Endodermal cell (in vitro differentiated cells): ENCODE data around the gene CYSLTR1. TPM values are rescaled to one million over a fixed set of nuclear protein-coding genes. Genes with fewer than 3 reads are reported as not detected.

Source experiments
- DNase-seq: peaks from one replicate; pipeline ENCODE4 v3.0.0-alpha.2; 2017
- H3K27ac ChIP-seq: 2 replicates; pipeline ENCODE4 v1.5.1; 2013; ENCODE audit warnings: mild to moderate bottlenecking, low read depth, low read length, moderate library complexity
- H3K27me3 ChIP-seq: 2 replicates; pipeline ENCODE4 v1.6.1; 2013; ENCODE audit warnings: mild to moderate bottlenecking, low read length, moderate library complexity; ENCODE audit not compliant: insufficient read depth, control insufficient read depth, poor library complexity, severe bottlenecking
- H3K36me3 ChIP-seq: 2 replicates; pipeline ENCODE4 v1.7.0; 2013; ENCODE audit warnings: mild to moderate bottlenecking, low read length, moderate library complexity; ENCODE audit not compliant: control insufficient read depth, insufficient read depth
- H3K4me1 ChIP-seq: one replicate; pipeline ENCODE4 v1.7.0; 2013; ENCODE audit warnings: low read length; ENCODE audit not compliant: control insufficient read depth, insufficient read depth
- H3K4me3 ChIP-seq: 2 replicates; pipeline ENCODE4 v1.5.1; 2013; ENCODE audit warnings: mild to moderate bottlenecking, low read length, moderate library complexity
- H3K9ac ChIP-seq: 2 replicates; pipeline ENCODE4 v1.6.1; 2013; ENCODE audit warnings: mild to moderate bottlenecking, low read length, moderate library complexity; ENCODE audit not compliant: poor library complexity, severe bottlenecking; ENCODE audit errors: extremely low read depth
- H3K9me3 ChIP-seq: 2 replicates; pipeline ENCODE4 v1.6.1; 2013; ENCODE audit warnings: mild to moderate bottlenecking, low read length, moderate library complexity; ENCODE audit not compliant: control insufficient read depth
- H3K27ac Mint-ChIP-seq: 2 replicates; pipeline ENCODE4 v1.8.0; 2020; ENCODE audit warnings: mixed read lengths
- H3K27me3 Mint-ChIP-seq: 2 replicates; pipeline ENCODE4 v1.8.0; 2021; ENCODE audit warnings: mild to moderate bottlenecking, mixed read lengths; ENCODE audit not compliant: insufficient read depth
- H3K36me3 Mint-ChIP-seq: 2 replicates; pipeline ENCODE4 v1.8.0; 2020; ENCODE audit warnings: low read depth, mixed read lengths
- H3K4me1 Mint-ChIP-seq: 2 replicates; pipeline ENCODE4 v1.8.0; 2020; ENCODE audit warnings: mixed read lengths
- H3K4me3 Mint-ChIP-seq: 2 replicates; pipeline ENCODE4 v1.8.0; 2020; ENCODE audit warnings: mild to moderate bottlenecking, moderate library complexity, mixed read lengths
- H3K9me3 Mint-ChIP-seq: 2 replicates; pipeline ENCODE4 v1.8.0; 2020; ENCODE audit warnings: mild to moderate bottlenecking, mixed read lengths
- WGBS, 2 experiments: methylation state at CpG; one replicate each; pipeline versions ENCODE4 v1.1.5 to v1.1.7; 2013; ENCODE audit warnings: missing lambda C conversion rate in 2 of 2, mixed read lengths in 1 of 2; ENCODE audit not compliant: insufficient coverage in 1 of 2, insufficient read length in 1 of 2; 5-methylcytosine and 5-hydroxymethylcytosine counted together
- total RNA-seq, 2 donors: library from RNA; stranded (reverse); fragmentation: NEBNext Ultra II Directional in 1 of 2; extraction: Animal tissue kit (Norgen Biotek cat#: 25700) in 1 of 2; gene quantifications; 2 replicates in 1 of 2; 3 replicates in 1 of 2; pipeline ENCODE4 v1.2.1, GENCODE V29; 2021
- TF ChIP-seq, protein P1 (sequence below): fragments of 200-600 bp; sonication (generic); conservative IDR thresholded peaks from 2 replicates; pipeline ENCODE4 v1.5.0; 2021; ENCODE audit warnings: antibody characterized with exemption, mild to moderate bottlenecking

CYSLTR1 gene
- total RNA-seq, 2 donors from 2014 or later: 0.11 to 0.24 TPM

DNA sequence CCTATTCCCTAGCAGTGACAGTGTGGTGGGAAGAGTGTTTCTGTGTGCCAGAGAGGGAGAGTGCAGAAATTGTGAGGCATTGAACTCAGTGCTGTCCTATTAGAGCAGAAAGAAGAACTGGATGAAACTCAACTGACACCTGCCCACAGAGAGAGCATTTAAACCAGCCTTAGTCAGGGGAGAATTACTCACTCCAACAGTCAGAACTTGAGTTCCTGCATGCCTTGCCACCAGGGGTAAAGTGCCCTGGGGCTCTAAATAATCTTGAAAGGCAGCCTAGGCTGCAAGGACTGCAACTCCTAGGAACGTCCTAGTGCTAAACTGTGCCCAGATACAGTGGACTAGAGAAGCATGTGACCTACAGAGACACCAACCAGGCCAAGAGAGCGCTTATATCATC, 12.8 kb downstream of the CYSLTR1 start:
- Mint-ChIP-seq H3K36me3 (no peaks in the 10 kb centered on the region), H3K4me3 (no peak overlapping the region), H3K4me1 (no peaks in the 10 kb centered on the region), H3K9me3 (peaks cover 56% of the 10 kb centered on the region), H3K27me3 (no peaks in the 10 kb centered on the region), H3K27ac (no peak overlapping the region)
- Histone ChIP-seq H3K4me1 (no peaks in the 10 kb centered on the region), H3K27ac (no peak overlapping the region), H3K9me3 (no peaks in the 10 kb centered on the region), H3K27me3 (no peaks in the 10 kb centered on the region), H3K36me3 (no peaks in the 10 kb centered on the region), H3K4me3 (no peak overlapping the region), H3K9ac (no peak overlapping the region)
- DNase-seq: no peak
- TF ChIP-seq, protein P1, sequence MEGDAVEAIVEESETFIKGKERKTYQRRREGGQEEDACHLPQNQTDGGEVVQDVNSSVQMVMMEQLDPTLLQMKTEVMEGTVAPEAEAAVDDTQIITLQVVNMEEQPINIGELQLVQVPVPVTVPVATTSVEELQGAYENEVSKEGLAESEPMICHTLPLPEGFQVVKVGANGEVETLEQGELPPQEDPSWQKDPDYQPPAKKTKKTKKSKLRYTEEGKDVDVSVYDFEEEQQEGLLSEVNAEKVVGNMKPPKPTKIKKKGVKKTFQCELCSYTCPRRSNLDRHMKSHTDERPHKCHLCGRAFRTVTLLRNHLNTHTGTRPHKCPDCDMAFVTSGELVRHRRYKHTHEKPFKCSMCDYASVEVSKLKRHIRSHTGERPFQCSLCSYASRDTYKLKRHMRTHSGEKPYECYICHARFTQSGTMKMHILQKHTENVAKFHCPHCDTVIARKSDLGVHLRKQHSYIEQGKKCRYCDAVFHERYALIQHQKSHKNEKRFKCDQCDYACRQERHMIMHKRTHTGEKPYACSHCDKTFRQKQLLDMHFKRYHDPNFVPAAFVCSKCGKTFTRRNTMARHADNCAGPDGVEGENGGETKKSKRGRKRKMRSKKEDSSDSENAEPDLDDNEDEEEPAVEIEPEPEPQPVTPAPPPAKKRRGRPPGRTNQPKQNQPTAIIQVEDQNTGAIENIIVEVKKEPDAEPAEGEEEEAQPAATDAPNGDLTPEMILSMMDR: no peak
- 80 to 88% methylated on average over 1 to 2 of the region's 2 CpGs for WGBS, 2 experiments

- DNase-seq: no peak
- Histone ChIP-seq H3K36me3 (no peaks in the 10 kb centered on the region), H3K4me3 (no peak overlapping the region), H3K27me3 (no peaks in the 10 kb centered on the region), H3K9ac (no peak overlapping the region), H3K27ac (no peak overlapping the region), H3K9me3 (no peaks in the 10 kb centered on the region), H3K4me1 (no peaks in the 10 kb centered on the region)
- peaks cover 56% of the 10 kb centered on the region for H3K9me3 Mint-ChIP-seq
- H3K4me3 Mint-ChIP-seq: no peak overlapping the region
- H3K27me3 Mint-ChIP-seq: no peaks in the 10 kb centered on the region
- no peaks in the 10 kb centered on the region for H3K4me1 Mint-ChIP-seq
- no peak overlapping the region for H3K27ac Mint-ChIP-seq
- TF ChIP-seq, protein P1: no peak
- H3K36me3 Mint-ChIP-seq: no peaks in the 10 kb centered on the region
- 60 to 80% methylated on average over 2 to 3 of the region's 3 CpGs for WGBS, 2 experiments
Measured at GRCh38 chrX:78313526-78313925, 13.9 kb downstream of the CYSLTR1 start.

DNA sequence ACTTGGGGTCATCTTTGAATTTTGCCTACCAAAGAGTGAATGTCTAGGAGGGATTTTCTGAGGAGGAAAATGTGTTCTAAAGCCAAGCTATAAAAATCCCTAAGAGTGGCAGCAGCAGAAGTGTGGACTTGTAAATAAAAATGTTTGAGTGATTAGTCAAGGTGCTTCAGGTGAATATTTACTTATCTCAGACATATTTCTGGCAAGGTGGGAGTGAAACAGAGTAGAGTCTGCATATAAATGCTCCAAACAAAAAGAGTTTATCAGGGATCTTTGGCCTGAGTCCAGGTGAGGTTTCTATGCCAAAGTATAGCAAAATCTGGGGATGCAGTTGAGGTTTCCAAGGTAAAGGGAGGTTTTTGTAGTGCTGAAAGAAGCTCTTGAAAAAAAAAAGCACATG, 19.7 kb downstream of the CYSLTR1 start:
- DNase-seq: no peak
- H3K4me3 Mint-ChIP-seq: no peak overlapping the region
- Histone ChIP-seq H3K4me1 (no peaks in the 10 kb centered on the region), H3K9ac (no peak overlapping the region), H3K27me3 (no peaks in the 10 kb centered on the region), H3K36me3 (no peaks in the 10 kb centered on the region), H3K9me3 (no peaks in the 10 kb centered on the region), H3K4me3 (no peak overlapping the region), H3K27ac (no peak overlapping the region)
- TF ChIP-seq, protein P1: no peak
- H3K4me1 Mint-ChIP-seq: no peaks in the 10 kb centered on the region
- no peaks in the 10 kb centered on the region for H3K27me3 Mint-ChIP-seq
- peaks cover 57% of the 10 kb centered on the region for H3K9me3 Mint-ChIP-seq
- no peak overlapping the region for H3K27ac Mint-ChIP-seq
- H3K36me3 Mint-ChIP-seq: no peaks in the 10 kb centered on the region
